ENCODE data around the gene MYO5A. TPM values are rescaled to one million over a fixed set of nuclear protein-coding genes. Genes with fewer than 3 reads are reported as not detected.

Gene MYO5A
- total RNA-seq, 1 donor from 2014 or later, result 6.5 TPM

GRCh38 chr15:52303093-52303772 lies 225.4 kb downstream of the MYO5A start:
- no peak for DNase-seq
- Histone ChIP-seq H3K27me3 (ENCODE audit: low read depth) (no peaks in the 10 kb centered on the region), H3K9me3 (replicated peaks) (no peaks in the 10 kb centered on the region), H3K4me3 (no peak overlapping the region), H3K36me3 (no peaks in the 10 kb centered on the region), H3K27ac (replicated peaks) (no peak overlapping the region), H3K4me1 (no peaks in the 10 kb centered on the region)
- intact Hi-C loops (cut with micrococcal nuclease), result loop anchor here (10.0 kb wide), 1 partner anchor 218 kb away; no protein-coding TSS in a partner anchor
- no peak for TF ChIP-seq CTCF (IDR thresholded peaks at IDR 0.05; ENCODE audit: borderline replicate concordance)

GRCh38 chr15:52301265-52301847 lies 227.3 kb downstream of the MYO5A start:
- H3K27me3 ChIP-seq (ENCODE audit: low read depth), result no peaks in the 10 kb centered on the region
- H3K4me1 ChIP-seq, result peaks cover 1% of the 10 kb centered on the region
- no peak overlapping the region for H3K4me3 ChIP-seq
- H3K27ac ChIP-seq (replicated peaks), result no peak overlapping the region
- TF ChIP-seq CTCF (IDR thresholded peaks at IDR 0.05; ENCODE audit: borderline replicate concordance), result no peak
- DNase-seq, result no peak
- no peaks in the 10 kb centered on the region for H3K9me3 ChIP-seq (replicated peaks)
- intact Hi-C loops (cut with micrococcal nuclease), result loop anchor here (10.0 kb wide), 1 partner anchor 217 kb away; no protein-coding TSS in a partner anchor
- no peaks in the 10 kb centered on the region for H3K36me3 ChIP-seq

- Histone ChIP-seq H3K9me3 (replicated peaks) (no peaks in the 10 kb centered on the region), H3K36me3 (no peaks in the 10 kb centered on the region), H3K27ac (replicated peaks) (peak within 1 kb of the TSS; percentile 61), H3K27me3 (ENCODE audit: low read depth) (peaks cover 17% of the 10 kb centered on the region), H3K4me3 (peak within 1 kb of the TSS; percentile 79), H3K4me1 (peaks cover 19% of the 10 kb centered on the region)
- peak; percentile 80 for DNase-seq
- no peak for TF ChIP-seq CTCF (IDR thresholded peaks at IDR 0.05; ENCODE audit: borderline replicate concordance)
- intact Hi-C loops (cut with micrococcal nuclease), result no loop called here
These were observed 233.2 kb downstream of the MYO5A start, which contains the start of gene MYO5C for GRCh38 chr15:52295421-52296001. Gene MYO5C, minus strand, starts transcription at chr15:52295804. Its CDS starts 168 bp downstream, at chr15:52295636.

- H3K36me3 ChIP-seq, result no peaks in the 10 kb centered on the region
- intact Hi-C loops (cut with micrococcal nuclease), result no loop called here
- H3K27ac ChIP-seq (replicated peaks), result peak overlapping the region; percentile 61
- TF ChIP-seq CTCF (IDR thresholded peaks at IDR 0.05; ENCODE audit: borderline replicate concordance), result no peak
- no peaks in the 10 kb centered on the region for H3K9me3 ChIP-seq (replicated peaks)
- peak overlapping the region; percentile 79 for H3K4me3 ChIP-seq
- H3K4me1 ChIP-seq, result peaks cover 19% of the 10 kb centered on the region
- H3K27me3 ChIP-seq (ENCODE audit: low read depth), result peaks cover 17% of the 10 kb centered on the region
- no peak for DNase-seq
These were observed 233.7 kb downstream of the MYO5A start for GRCh38 chr15:52294881-52295420.

GRCh38 chr15:52292780-52293392 lies 235.8 kb downstream of the MYO5A start:
- Histone ChIP-seq H3K36me3 (no peaks in the 10 kb centered on the region), H3K4me3 (no peak overlapping the region), H3K9me3 (replicated peaks) (no peaks in the 10 kb centered on the region), H3K27me3 (ENCODE audit: low read depth) (peaks cover 17% of the 10 kb centered on the region), H3K4me1 (peaks cover 19% of the 10 kb centered on the region), H3K27ac (replicated peaks) (no peak overlapping the region)
- DNase-seq, result no peak
- intact Hi-C loops (cut with micrococcal nuclease), result no loop called here
- TF ChIP-seq CTCF (IDR thresholded peaks at IDR 0.05; ENCODE audit: borderline replicate concordance), result no peak
